GM18505 (cell line): Measurements from ENCODE around the gene SIRPB2.
A peak's percentile ranks its signal among the peaks of the same experiment; 100 is the strongest.

Experiments
- ATAC-seq: cut with Tn5 transposase; IDR thresholded peaks from one replicate; pipeline ENCODE4 v1.9.1; 2021; ENCODE audit not compliant: unreplicated experiment
- POLR2A ChIP-seq: IDR thresholded peaks from 4 replicates; pipeline ENCODE4 v1.6.1; 2011; ENCODE audit warnings: borderline replicate concordance; ENCODE audit not compliant: insufficient read depth, insufficient read length; ENCODE audit errors: extremely low read depth

Gene SIRPB2

GRCh38 chr20:1436263-1436662 lies 55.0 kb downstream of the SIRPB2 start:
- TF ChIP-seq POLR2A: no peak
- ATAC-seq: no peak

GRCh38 chr20:1435337-1435699 lies 55.9 kb downstream of the SIRPB2 start:
- TF ChIP-seq POLR2A: no peak
- ATAC-seq: no peak

- TF ChIP-seq POLR2A: no peak
- ATAC-seq: peak; percentile 79
Observed at GRCh38 chr20:1434571-1435336, 56.5 kb downstream of the SIRPB2 start.

GRCh38 chr20:1431158-1431557 lies 60.1 kb downstream of the SIRPB2 start:
- no peak for TF ChIP-seq POLR2A
- ATAC-seq: no peak

- ATAC-seq: no peak
- TF ChIP-seq POLR2A: no peak
Observed at GRCh38 chr20:1430004-1430451, 61.2 kb downstream of the SIRPB2 start.

- no peak for ATAC-seq
- TF ChIP-seq POLR2A: no peak
Observed at GRCh38 chr20:1429143-1429728, 62.0 kb downstream of the SIRPB2 start.

- no peak for ATAC-seq
- no peak for TF ChIP-seq POLR2A
Observed at GRCh38 chr20:1427457-1428054, 63.7 kb downstream of the SIRPB2 start.

GRCh38 chr20:1426231-1426849 lies 64.9 kb downstream of the SIRPB2 start:
- no peak for TF ChIP-seq POLR2A
- no peak for ATAC-seq
